Stimulated activated CD4-positive, alpha-beta T cell treated with anti-CD3 and anti-CD28 coated beads, Interleukin-12 subunit alpha, Interleukin-12 subunit beta, amount 100 ng/mL, for 4 hours (primary cell): ENCODE data around the gene HERC4.
"Not testable (repeated sequence)": the region's sequence is repeated elsewhere in the genome, so short reads cannot be mapped to it uniquely, and the experiment has no call there.

Experiments used
- DNase-seq: peaks from one replicate; pipeline ENCODE4 v3.0.0-alpha.2; 2020

The HERC4 gene

DNA sequence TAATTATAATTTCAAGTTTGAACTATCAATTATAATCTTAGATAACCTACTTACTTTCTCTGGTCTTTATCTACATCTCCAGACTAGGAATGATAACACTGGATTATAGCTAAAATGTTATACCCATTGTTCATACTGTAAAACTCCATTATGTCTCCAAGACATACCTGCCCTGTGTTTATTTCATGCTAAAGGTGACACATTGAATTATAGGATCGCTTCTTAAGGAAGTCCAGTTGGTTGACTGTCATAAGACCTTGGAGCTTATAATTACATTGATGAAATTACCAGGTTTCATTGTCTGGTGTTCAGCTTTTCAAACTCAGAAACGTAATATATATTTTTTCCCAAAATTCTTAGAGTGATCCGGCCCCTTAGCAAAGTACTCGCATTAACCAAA is 15.5 kb upstream of the HERC4 start:
- DNase-seq: no peak

DNA sequence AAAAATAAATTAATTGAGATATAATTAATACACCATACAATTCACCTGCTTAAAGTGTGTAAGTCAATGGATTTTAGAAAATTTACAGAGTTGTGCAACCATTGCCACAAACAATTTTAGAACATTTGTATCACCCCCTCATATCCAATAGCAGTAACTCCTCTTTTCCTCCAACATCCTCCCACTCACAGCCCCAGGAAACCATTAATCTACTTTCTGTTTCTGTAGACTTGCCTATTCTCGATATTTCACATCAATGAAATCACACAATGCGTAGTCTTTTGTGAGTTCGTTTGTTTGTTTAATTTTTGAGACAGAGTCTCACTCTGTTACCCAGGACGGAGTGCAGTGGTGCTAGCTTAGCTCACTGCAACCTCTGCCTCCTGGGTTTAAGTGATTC is 13.7 kb upstream of the HERC4 start:
- DNase-seq: no peak

DNA sequence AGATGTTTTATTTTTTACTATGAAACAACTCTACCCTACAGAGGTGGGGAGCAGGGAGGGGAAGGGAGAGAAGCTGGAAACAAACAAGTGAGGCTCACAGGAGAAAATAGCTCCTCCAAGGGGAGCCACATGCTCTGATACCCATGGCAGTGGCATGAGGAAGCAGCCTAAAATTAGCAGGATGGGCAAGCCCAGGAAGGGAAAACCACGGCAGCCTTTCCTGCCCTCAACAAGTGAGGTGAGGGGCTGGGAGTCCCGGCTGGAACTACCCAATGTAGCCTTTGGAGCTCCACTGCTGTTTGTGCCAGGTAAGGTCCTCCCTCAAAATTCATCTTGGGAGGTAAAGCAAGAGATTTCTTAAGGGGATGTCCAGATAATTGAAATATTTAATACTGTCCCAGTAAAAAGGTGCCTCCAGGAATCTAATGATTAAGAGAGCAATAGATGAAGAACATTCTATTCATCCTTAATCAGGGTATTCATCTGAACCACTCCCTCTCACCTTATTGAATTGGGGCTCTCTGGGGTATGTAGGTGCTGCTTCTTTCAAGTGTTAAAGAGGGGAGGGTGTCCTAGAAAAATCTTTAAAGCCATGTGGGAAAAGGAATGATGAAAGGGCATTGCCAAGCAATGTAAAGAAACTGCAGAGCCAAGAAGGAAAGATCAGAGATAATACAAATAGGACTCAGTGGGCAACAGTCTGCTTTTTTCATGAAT is 12.8 kb upstream of the HERC4 start:
- no peak for DNase-seq

DNA sequence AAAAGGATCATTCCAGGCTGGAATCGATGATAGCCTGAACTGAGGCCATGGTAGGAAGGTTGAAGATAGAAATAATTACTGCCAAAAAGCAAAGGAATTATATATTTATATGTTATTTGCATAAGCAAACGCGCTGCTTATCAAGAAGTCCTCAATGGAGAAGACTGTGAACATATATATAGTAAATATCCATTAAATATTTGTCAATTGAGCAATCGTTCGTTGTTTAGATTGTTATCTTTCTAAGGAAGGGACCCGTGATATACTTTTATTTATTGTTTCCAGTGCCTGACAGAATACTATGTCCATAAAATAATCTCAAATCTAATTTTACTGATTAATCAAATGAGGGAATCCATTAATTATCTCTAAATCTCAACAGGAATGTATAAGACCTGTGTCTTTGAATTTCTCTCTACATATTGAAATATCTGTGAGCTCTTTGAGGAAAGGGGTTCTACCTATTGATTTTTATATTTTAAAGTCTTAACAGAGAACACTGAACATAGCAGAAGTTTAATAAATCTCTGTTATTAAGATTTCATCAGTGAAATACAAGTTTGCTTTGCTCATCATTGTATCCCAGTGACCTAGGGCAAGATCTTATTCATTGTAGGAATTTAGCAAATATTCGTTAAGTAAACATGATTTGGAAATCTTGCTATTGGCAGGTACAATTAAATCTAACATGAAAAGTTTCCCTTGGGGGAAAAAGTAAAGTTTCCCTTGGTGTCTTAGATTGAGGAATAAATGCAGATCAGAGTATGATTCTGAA is 12.0 kb upstream of the HERC4 start:
- no peak for DNase-seq

DNA sequence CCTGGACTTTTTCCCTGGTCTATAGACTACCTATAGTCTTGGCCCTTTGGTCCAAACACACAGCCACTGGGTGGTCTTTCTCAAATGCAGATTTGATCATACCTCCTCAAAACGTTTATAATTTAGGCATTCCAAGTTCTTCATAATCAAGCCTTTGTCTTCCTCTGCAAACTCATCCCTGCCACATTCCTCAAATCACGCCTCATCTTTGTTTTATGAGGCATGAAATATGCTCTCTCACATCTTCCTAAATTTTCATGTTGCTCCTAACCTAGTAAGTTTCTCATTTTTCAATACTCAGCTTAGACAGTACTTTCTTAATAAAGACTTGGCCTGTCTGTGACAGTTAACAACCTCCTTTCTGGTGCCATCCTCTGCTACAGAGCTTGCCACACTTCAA is 10.9 kb upstream of the HERC4 start:
- no peak for DNase-seq

DNA sequence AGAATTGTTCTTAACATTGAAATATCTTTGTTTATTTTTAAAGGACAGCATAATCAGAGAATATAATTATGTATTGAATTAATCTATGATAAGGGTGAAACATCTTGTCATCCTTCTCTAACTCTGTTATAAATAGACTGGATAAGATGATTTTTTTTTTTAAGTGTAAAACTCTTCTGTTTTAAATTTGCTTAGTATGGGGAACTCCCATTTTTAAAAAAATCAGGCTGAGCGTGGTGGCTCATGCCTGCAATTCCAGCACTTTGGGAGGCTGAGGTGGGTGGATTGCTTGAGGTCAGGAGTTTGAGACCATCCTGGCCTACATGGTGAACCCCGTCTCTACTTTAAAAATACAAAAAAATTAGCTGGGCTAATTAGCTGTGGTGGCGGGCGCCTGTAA is 9.4 kb upstream of the HERC4 start:
- DNase-seq: no peak

DNA sequence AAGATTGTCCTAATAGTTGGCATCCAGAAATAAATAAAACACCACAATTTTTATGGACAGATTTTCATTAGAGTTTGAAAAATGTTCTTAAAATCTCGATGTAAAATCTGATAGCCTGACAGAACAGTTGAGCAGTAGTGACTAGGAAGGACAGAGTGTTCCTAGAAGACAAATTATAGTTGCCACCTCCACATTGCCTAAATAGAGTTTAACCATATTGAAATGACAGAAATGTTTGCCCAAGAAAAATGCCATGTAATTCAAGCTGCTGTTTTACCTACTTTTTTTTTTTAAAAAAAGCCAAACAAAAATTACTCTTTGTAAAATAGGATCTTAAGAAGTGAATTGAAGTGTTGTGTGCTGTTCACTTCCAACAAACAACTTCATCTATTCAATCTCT is 8.9 kb upstream of the HERC4 start:
- DNase-seq: no peak

DNA sequence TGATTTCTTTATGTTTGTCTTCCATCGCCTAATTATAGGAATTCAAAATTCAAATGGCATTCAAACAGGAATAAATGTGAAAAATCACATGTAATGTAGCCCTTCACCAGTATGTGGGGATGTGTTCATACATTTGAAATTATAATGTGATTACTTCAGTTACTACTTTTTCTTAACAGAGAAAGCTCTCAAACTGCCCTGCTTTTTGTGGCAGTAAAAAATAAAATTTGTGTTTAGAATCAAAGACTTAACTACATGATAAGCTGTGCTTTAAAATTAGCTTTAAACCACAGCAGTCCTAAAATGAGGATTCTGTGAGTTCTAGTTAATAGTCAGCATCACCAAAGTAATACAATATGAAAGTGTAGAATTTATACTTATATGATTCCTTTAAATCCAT is 7.8 kb upstream of the HERC4 start:
- DNase-seq: no peak

DNA sequence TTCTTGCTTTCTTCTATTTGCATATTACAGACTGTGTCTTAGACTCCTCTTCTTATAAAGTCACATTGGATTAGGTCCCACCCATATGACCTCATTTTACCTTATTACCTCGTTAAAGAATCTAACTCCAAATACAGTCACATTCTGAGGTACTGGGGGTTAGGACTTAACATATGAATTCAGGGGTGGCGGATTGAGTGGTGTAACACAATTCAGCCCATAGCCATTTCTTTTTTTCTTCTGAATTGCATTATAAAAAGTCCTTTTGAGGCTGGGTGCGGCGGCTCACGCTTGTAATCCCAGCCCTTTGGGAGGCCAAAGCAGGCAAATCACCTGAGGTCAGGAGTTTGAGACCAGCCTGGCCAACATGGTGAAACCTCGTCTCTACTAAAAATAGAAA is 6.8 kb upstream of the HERC4 start:
- no peak for DNase-seq

DNA sequence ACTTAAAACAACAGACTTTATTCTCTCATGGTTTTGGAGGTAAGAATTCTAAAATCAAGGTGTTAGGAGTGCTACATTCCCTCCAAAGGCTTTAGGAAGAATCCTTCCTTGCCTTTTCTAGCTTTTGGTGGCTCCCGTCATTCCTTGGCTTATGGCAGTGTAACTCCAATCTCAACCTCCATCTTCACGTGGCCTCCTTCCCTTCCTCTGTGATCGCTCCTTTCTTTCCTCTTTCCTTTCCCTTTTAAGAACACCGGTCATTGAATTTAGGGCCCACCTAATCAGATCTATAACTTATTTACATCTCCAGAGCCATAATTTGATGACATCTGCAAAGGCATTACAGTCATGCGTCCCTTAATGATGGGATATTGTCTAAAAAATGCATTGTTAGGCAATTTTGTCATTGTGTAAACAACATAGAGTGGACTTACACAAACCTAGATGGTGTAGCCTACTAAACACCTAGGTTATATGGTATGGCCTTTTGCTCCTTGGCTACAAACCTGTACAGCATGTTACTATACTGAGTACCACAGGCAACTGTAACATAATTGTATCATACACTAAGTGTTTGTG is 5.9 kb upstream of the HERC4 start:
- DNase-seq: no peak

DNA sequence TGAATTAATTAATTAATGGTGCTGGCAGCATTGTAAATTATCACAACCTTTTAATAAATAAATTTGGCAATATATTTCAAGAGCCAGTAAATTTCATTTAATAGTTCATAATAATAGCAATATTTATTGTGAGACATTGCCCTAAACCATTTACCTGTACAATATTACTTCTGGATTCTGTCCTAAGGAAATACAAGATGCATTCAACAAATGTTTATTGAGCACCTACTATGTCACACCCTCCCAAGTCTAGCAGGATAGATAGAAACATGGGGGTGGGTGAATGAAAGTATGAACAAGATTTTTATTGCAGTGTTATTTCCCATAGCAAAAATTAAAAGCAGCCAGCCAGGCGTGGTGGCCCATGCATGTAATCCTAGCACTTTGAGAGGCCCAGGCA is 4.4 kb upstream of the HERC4 start:
- no peak for DNase-seq

DNA sequence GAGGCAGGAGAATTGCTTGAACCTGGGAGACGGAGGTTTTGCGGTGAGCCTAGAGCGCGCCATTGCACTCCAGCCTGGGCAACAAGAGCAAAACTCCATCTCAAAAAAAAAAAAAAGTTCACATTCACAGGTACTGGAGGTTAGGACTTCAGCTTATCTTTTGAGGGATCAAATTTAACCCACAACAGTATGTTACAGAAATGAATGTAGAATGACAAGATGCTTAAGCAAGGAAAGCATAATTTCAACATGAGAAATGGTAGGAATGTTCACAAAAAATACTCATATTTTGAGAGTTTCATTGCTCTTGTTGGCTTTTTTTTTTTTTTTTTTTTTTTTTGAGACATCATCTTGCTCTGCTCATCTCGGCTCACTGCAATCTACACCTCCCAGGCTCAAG is 1.9 kb upstream of the HERC4 start:
- DNase-seq: no peak

DNA sequence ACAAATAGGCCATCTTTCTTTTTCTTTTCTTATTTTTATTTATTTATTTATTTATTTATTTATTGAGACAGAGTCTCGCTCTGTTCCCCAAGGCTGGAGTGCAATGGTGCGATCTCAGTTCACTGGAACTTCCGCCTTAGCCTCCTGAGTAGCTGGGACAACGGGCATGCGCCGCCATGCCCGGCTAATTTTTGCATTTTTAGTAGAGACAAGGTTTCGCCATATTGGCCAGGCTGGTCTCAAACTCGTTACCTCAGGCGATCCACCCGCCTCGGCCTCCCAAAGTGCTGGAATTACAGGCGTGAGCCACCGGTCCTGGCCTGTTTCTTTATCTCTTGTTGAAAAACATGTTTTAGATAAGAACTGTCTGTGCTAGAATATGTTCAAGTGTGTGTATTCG is 998 bp upstream of the HERC4 start:
- DNase-seq: not testable (repeated sequence)

DNA sequence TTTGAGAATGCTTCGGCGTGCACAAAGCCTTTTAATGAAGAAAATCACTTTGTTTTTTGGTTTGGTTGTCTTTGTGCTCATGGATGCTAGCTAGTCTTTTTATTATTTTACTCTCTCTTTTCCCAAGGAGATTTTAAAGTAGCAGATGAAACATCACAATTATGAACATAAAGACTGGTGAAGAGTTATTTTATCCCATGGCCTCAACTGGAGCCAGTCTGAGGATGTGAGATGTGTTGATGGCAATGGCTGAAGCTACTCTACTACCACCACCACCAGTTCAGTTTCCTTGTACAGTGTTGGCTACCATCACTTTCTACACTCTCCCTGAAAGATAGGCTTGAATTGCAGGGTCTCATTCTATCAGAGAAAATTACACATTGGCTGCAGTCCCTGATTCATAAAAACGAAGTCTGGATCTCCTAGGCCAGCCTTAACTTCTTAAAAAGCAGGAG is 494 bp upstream of the HERC4 start:
- DNase-seq: no peak

DNA sequence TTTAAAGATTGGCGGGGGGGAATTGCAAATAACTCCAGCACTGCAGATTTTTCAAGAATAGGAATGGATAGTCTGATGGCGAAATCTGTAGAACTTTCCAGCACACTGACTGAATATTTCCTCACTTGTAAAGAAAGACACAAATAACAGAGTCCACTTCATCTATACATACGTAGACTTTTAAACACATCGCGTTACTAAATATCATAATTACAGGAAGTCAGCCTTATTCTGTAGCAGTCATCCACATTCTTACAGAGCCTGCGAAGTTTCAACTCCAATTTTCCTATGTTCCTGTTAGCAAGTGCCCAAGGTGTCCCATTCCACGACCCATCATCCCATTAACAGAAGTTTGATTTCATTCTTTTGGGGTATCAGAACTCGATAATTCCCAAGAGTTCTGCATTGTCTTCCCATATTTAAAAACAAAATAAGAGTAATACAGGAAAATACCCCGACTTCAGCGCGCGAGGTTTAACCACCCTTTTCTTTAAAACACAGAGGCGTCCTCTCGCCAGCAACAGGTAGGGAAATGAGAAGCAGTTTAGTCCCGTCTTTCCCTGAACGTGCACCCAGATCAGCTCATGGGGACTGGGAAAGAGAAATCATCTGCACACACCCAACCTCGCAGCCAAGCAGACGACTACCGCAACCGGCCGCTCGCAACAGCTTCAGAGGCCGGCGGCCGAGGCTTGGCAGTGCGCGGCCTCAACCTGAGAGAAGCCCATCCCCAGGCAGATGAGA is 880 bp downstream of the HERC4 start:
- no peak for DNase-seq

DNA sequence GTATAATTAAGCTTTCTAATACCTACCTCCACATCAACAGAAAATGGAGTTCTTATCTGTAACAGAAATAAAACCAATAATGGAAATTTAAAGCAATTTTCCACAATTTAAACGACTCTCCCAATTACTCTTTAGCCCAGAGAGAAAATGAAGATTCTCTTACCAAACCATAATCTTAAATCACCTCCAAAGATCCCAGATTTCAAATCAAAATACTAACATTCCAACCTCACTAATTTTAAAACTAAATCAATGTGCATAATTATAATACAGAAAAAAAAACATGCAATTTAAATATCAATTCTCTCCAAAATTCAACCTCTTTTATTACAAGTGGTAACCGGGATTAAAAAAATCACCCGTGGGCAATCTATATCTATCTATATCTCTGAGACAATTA is 1.5 kb downstream of the HERC4 start:
- no peak for DNase-seq

DNA sequence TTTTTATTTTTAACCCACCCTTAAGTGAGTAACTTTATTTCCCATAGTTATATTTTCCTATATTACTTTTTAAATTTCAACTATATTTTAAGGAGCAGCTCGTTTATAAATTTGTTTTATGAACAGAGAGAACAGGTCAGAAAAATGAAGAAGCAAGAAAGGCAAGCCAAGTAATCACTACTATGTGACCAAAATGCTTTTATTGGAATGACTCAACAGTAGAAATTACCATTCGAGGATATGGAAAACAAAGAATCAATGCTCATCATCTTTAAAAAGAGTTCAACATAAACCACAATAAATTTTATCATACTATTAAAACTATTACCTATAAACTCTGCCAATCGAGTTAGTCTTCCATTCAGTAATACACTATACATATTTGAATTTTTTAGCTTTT is 7.6 kb downstream of the HERC4 start:
- DNase-seq: no peak

DNA sequence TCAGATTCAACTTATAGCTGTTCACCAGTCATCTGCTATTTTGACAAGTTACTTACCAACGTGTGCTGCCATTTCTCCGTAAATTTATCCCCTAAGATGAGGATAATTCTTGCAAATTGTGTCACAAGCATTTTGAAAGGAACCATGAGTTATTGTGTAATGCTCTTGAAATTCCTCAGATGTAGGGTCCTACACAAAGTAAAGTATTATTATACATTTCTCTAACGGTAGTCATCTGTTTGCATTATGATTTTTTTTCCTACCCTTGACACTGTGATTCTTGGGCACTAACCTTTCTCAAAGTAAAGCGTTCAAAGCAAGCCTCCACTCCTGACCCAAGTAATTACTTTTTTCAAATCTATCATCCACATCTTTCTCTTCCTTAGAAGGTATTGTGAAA is 8.1 kb downstream of the HERC4 start:
- no peak for DNase-seq

DNA sequence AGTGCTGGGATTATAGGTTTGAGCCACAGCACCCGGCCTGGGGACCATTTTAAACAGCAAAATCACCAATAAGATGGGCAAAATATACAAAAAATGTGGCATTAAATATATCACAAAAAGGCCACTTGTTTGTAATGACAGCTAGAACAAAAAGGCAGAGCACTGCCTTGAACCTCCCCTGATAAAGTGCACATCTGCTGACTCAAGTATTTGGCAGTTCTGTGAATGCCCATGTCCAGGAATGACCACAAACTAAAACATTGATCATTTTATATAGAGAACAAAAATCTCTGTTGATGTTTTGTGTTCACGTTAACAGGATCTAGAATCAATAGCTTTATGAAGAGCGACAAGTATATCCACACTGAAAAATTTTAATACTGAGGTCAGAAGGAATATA is 21.5 kb downstream of the HERC4 start:
- no peak for DNase-seq

DNA sequence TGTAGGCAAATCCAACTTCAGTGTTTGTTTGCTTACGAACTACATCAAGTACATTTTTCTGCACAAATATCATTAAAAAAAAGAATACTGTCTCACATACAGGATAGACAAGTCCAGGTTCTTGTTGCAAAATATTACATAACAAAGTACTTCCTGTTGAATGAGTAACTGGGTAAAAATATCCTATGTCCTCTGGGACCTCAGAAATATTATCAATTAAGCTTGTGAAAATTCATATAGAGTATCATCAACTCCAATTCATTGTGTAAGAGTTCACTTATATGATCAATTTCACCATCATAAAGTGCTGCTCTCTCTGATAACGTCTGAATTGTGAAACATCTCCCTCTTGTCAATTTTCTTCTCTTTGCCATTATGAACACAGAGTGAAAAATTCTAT is 22.6 kb downstream of the HERC4 start:
- no peak for DNase-seq

DNA sequence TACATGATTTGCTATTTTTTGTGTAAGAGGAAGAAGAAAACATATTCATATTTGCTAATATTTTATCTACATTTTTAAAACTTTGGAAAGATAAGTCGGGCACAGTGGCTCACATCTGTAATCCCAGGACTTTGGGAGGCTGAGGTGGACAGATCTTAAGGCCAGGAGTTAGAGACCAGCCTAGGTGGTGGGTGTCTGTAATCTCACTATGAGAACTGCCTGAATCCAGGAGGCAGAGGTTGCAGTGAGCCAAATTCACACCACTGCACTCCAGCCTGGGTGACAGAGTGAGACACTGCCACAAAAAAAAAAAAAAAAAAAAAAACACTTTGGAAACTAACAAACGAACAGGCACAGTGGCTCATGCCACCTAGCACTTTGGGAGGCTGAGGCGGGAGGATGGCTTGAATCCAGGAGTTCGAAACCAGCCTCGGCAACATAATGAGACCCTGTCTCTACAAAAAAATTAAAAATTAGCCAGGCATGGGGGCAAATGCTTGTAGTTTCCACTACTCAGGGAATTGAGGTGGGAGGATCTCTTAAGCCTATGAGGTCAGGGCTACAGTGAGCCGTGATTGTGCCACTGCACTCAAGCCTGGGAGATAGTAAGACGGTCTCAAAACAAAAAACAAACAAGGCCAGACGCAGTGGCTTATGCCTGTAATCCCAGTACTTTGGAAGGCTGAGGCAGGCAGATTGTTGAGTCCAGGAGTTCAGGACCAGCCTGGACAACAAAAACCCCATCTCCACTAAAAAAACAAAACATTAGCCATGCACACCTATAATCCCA is 25.6 kb downstream of the HERC4 start:
- no peak for DNase-seq

DNA sequence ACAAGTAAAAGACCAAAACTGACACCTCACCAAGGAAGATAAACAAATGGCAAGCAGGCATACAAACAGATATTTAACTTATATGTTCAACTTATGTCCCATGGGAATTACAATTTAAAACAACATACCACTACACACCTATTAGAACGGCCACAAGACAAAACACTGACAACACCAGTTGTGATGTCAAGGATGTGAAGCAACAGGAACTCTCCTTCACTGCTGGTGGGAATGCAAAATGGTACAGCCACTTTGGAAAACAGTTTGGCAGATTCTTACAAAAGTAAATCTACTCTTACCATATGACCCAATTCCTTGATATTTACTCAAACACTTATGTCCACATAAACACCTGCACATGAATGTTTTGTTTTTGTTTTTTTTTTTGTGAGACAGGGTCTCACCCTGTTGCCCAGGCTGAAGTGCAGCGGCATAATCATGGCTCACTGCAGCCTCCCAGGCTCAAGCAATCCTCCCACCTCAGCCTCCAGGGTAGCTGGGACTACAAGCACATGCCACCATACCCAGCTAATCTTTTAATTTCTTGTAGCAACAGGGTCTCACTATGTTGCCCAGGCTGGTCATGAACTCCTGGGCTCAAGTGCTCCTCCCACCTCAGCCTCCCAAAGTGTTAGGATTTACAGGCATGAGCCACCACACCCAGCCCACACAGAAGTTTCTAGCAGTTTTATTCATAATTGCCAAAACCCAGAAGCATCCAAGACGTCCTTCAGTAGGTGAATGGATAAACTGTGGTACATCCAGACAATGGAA is 27.3 kb downstream of the HERC4 start:
- DNase-seq: no peak
